GM21737 (cell line): ENCODE results near the gene ARMC9.
"Not testable (repeated sequence)": the region's sequence is repeated elsewhere in the genome, so short reads cannot be mapped to it uniquely, and the experiment has no call there.

Source experiments
- ATAC-seq: cut with Tn5 transposase; IDR thresholded peaks from one replicate; pipeline ENCODE4 v1.9.1; 2021; ENCODE audit warnings: mild to moderate bottlenecking, moderate library complexity; ENCODE audit not compliant: unreplicated experiment

ARMC9 gene

DNA sequence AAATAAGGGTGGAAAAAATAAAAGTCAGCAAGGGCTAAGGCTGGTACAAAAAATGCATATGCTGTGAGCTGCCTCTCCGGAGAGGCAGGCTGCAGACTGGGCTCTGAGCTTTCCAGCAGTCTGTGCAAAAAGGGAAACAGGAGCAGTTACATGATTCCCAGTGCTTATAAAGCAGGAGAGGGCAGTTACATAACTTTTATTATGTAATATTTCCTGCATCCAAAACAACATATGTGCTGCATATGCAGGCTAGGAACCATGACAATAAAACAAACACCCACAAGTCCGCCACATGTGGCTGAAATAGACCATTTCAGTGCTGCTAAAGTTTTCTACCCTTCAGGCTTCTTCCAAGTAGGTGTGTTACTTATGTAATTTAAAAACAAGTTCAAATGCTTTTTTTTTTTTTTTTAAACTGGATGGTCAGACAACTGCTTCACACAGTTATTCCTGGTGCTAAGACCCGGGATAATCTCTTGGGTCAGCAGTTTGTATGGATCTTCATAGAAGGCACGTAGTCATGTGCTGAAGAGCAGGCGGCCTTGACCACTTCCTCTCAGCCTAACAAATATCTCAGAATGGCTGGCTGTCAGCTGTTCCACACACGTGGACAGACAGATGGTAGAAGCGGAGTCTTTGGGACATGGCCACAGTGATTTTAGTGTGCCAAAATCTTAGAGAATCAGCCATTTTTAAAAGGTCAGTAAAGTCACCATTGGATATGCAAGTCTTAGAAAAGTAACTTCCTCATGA, 43.5 kb downstream of the ARMC9 start:
- ATAC-seq: no peak

DNA sequence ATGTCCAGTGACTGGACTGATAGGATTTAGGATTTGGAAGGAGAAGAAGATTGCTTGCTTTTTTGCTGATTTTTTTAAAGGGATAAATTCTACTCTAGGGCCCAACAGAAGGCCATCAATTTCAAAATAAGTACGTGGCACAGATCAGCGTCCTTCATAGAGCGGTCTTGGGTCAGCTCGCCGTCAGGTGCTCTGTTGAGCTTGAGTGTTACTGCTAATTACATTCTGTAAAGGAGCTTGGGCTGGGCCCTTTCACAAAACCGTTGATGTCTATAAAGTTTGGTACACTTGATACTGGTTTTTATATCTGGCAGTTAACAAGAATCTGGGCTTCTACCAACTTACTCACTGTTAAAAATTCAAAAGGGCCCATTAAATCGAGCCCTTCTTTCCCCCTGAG, 45.4 kb downstream of the ARMC9 start:
- no peak for ATAC-seq

DNA sequence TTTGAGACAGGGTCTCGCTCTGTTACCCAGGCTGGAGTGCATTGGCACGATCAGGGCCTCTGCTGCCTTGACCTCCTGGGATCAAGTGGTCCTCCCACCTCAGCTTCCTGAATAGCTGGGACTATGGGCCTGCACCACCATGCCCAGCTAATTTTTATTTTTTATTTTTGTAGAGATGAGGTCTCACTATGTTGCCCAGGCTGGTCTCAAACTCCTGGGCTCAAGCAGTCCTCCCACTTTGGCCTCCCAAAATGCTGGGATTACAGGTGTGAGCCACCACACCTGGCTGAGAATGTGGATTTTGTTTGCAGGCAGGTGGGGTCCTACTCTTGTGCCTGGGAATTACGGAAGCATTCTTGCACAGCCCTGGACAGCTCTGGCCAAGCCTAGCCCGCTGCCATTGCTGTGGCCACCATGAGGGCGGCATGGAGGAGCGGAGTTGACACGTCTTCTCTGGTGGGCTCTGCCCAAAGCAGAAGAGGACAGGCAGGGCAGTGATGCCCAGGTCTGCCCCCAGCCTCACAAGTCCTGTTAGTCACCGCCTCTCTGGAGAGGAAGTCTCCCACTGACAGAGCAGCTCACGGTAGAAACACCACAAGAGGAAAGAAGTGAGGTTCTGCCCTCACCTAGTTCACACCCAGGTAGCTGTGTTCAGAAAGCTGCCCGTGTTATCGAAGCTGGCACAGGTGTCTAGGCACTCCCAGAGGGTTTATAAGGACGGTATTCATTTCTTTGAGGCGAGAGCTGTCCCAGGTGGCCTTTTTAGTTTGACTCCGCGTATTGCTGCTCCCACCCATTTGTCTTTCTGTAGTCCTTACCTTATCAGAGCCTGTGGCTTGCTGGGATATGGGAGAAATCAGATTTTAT, 46.2 kb downstream of the ARMC9 start:
- no peak for ATAC-seq

DNA sequence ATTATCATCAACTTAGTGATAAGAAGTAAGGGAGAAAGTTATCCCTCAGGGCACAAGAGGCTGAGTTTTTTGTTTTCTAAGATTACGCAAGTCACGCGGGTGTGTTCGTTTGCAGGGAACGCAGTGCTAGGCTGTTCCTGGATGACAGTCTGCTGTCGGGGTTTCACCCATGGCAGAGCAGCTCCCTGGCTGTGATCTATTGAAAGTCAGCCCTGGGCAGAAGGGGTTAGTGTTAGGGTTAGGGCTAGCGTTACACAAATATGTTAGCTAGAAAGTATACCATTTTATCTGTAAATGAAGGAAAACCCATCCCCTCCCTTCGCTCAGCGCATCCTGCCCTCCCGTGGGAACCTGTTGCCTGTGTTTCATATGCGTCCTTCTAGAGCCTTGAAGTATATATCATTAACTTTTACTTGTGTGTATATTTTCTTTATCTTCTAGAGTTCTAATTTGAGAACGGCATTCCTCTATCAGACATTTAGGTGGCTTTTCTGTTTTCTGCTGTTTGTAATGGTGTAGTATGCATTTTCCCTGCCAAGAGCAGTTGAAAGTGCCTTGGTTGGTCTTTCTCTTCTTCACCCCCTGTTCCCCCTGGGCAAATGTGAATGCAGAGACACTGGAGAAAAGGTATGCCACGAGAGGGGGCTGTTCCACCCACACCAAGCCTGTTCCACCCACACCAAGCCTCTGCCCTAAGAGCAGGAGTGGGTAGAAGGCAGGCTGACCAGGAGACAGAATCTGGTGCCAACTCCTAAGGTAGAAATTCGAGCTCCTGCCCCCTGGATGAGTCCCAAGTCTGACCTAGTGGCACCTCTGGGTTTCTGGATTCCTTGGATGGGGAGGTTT, 47.0 kb downstream of the ARMC9 start:
- no peak for ATAC-seq

DNA sequence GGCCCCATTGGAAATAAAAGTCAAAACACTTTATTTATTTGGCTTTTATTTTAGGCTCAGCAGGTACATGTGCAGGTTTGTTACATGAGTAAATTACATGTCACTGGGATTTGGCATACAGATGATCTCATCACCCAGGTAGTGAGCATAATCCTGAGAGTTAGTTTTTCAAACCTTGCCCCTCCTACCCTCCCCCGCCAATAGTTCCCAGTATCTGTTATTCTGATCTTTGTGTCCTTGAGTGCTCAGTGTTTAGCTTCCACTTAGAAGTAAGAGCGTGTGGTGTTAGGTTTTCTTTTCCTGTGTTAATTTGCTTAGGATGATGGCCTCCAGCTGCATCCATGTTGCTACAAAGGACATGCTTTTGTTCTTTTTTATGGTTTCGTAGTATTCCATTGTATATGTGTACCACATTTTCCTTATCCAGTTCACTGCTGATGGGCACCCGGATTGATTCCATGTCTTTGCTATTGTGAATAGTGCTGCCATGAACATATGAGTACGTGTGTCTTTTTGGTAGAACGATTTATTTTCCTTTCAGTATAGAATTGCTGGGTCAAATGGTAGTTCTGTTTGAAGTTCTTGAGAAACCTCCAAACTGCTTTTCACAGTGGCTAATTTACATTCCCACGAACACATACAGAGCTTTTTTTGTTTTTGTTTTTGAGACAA, 47.9 kb downstream of the ARMC9 start:
- ATAC-seq: no peak

DNA sequence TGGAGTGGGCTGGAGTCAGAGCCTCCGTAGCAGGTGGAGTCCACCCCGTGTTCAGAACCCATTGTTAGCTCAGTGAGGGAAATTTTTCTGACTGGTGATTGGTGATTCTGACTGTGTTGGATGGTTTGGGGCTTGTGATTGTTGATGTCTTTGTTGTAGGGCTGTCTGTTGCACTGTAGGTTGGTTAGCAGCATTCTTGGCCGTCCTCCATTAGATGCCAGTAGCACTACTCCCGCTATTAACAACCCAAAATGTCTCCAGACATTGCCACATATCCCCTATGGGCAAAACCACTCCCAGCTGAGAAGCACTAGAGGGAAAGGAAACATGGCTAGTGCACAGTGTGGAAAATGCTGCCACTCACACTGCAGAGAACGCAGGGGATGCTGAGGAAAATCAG, 51.7 kb downstream of the ARMC9 start:
- ATAC-seq: no peak

DNA sequence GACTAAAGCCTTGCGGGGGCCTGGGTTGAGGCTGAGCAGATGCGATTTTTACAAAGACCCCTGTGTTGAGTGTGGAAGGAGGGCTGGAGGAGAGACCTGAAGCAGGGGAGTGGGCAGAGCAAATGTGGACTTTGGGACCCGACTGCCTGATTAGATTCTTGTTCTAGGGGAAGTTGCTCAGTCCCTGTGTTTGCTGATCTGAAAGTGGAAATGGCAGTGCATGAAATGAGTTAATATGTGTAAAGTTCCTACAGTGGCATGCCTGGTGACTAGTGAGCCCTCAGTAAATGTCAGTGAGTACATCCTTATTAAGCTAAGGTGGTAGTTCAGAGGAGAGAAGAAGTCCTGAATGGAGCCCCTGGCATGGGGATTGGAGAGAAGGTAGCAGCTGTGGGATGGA, 52.3 kb downstream of the ARMC9 start:
- no peak for ATAC-seq

DNA sequence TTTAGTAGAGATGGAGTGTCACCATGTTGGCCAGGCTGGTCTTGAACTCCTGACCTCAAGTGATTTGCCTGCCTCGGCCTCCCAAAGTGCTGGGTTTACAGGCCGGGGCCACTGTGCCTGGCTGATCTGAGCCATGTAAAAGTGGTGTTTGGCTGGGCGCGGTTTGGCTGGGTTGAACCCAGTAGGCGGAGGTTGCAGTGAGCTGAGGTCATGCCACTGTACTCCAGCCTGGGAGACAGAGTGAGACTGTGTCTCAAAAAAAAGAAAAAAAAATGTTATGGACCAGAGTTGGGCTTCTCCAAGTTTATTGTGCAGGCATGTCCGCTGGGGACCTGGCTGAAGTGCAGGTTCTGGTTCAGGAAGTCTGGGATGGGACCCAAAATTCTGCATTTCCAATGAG, 54.9 kb downstream of the ARMC9 start:
- not testable (repeated sequence) for ATAC-seq

DNA sequence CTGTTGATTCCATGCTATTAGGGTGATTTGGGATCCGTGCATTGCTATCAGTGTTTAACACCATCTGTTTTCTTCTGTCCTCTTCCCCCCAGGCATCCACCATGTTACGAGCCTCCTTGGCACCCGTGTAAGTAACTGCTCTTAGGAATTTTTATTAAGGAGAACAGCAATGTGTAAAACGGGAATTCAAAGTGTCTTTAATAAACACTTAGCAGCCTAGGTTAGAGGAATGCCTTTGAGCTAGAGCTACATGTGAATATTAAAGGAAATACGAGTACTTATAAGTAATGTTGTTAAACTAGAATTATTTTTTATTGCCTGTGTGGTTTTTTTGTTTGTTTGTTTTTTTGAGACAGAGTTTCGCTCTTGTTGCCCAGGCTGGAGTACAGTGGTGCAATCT, 58.1 kb downstream of the ARMC9 start:
- no peak for ATAC-seq

DNA sequence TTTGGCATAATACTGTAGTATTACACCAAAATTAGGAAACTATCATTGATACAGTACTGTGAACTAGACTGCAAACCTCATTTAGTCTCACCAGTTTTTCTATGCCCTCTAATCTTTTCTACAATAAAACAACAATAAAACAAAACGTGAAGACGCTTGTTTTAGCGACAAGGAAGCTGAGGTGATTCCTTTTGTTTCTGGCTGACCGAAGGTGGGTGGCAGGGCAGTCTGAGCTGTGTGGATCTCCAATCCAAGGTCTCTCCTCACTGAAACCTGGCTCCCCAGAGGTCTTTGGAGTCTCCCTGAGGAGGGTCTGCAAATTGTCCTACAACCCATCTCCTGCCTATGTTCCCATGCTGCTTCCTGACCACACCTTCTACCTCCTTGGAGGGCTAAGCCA, 59.3 kb downstream of the ARMC9 start:
- no peak for ATAC-seq

DNA sequence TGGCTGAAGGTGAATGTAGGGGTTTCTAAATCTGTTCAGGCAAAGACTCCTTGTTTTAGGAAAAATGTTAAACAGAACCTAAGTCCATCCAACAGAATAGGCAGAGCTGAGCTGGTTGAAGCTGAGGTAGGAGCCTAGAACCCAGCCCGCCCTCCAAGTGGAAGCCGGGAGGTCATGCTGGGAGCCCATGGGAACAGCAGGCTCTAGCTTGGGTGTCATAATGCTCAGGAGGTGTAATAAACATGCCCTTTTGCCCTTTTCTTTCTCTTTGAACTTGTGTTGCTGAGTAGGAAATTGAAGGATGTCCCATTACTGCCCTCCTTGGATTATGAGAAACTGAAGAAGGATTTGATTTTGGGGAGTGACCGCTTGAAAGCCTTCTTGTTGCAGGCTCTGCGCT, 60.3 kb downstream of the ARMC9 start:
- no peak for ATAC-seq

DNA sequence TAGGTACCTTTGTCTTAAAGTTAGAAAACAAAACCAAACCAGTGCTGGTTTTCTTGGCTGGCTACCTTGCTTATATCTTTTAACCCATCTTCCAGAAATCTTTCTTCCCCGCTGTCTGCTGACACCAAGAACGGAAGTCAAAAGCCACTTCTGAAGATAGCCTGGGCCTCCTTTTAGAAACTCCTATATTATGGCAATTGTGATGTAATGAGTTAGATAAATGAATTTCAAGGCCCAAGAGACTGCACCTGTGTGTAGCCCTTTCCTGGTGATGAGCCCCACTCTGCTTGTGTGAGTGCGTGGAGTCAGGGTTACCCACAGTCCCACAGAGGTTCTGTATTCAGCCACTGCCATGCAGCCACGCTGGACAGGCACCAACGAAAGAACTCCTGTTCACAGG, 60.7 kb downstream of the ARMC9 start:
- ATAC-seq: no peak

DNA sequence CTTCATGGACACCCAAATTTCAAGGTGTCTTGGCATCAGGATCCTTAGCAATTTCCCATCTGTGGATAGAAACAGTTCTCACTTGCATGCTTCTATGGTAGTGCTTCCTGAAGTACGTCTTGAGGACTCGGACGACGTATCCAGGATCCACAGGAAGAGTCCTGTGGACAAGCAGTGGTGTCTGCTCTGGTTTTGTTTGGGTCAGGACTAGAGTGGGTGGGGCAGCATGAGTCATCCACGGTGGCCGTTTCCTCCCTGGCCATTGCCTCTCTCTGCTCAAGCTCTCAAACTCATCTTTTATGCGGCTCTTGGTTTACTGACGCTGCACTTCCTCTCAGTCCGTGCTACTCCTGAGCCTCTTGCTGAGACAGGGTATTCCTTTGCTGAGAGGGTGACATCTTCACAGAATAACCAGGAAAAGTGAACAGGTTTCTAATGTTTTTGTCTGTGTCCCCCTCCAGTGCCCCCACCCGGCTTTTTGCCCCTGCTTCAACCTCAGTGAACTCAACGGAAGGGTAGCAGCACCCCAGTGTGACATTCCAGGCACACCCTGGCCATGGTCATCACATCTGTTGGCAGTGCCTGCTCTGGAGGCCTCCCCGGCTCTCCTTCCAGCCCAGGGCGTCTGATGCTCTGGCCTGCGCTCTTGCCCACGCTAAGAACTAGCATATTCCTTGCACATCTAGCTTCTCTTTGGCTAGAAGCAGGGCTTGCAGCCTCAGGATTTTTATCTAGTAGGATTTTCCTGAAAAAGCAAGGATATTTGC, 62.2 kb downstream of the ARMC9 start:
- no peak for ATAC-seq

DNA sequence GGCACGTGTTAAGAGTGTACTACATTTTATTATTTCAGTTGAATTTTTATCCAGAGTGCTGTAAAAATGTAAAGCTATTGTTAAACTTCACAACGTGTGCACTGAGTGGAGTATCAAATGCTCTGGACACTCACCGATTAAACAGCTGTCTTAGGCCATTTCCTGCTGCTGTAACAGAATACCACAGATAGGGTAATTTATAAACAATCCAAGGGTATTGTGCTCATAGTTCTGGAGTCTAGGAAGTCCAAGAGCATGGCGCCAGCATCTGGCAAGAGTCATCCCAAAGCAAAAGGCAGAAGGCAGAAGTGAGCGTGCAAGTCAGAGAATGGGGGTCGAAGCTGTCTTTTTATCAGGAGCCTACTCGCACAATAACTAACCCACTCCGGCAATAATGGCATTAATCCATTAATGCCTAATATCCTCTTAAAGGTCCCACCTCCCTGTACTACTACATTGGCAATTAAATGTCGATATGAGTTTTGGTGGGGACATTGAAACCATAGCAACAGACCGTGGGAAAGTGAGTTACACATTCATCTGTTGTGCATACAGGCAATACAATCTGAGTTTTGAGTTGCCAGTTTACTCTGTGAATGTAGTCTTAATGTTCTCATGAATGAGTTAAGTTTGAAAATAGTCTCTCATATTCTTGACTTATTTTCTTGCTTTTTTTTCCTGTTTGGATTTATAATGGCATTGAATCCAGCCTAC, 64.8 kb downstream of the ARMC9 start:
- ATAC-seq: no peak

DNA sequence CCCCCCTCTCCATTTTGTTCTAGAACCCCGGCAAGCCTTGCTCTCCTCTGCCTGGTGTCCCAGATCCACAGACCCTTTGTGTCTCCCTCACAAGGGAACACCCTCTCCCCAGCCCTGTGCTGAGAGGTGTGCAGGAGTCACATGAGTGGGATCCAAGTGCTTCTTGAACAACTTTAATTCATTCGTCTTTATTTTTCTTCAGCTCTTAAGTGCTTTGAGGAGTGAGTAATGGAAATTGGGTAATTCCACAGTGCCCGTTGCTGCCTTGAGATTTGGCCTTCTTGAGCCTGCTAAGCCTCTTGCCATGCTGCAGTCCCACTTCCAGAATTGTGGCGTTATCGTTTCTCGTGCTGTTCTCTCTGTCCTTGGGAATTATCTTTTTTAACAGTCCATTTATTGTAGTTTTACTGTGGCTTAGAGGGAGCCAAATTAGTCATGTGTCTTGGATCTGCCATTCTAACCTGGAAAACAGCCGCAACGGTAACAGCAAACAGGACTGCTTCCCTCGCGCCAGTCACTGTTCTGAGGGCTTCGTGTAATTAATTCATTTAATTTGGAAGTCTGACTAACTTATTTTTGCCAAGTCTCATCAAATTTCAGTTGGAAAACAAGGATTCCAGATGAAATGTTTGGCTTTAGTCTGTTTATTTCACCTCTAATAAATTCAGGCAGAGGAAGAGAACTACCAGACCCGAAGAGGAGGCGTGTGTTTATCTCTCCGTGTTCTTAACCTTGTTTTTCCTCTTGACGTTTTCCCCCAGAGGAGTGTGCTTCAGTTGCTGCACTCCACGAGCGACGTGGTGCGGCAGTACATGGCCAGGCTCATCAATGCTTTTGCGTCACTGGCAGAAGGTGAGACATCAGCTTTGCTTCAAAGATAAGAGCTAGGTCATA, 72.0 kb downstream of the ARMC9 start:
- ATAC-seq: no peak

DNA sequence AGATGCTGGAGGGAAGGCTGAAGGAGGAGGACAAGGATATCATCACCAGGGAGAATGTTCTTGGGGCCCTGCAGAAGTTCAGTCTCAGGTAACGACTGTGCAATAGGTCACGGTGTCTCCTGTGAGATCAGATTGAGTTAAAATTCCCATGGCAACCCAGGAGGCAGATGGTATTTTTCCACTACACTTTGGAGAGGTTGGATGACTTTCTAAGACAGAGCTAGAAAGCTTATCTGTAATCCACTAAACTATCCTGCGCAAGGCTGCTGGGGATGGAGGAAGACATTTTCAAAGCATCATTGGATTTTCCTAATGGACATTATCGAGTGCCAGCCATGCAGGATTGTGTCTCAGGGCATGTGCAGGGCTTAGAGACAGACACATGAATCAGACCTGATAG, 74.6 kb downstream of the ARMC9 start:
- no peak for ATAC-seq

DNA sequence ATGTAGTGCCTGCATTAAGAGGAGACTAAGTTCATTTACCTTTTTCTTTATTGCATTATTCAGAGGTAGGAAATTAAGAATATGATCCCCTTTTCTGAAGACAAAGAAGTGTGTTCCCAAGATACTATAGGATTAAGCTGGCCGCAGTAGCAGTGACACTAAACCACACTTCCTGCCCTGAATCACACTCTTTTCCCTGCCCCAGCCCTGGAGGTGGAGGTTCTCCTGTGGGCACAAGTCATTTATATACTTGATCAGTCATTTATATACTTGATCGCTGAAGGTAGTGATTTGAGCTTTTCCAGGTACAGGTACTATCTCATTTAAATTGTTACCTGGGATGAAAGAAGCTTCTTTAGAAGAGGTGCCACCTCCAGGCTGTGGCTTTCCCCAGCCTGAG, 78.6 kb downstream of the ARMC9 start:
- ATAC-seq: no peak

DNA sequence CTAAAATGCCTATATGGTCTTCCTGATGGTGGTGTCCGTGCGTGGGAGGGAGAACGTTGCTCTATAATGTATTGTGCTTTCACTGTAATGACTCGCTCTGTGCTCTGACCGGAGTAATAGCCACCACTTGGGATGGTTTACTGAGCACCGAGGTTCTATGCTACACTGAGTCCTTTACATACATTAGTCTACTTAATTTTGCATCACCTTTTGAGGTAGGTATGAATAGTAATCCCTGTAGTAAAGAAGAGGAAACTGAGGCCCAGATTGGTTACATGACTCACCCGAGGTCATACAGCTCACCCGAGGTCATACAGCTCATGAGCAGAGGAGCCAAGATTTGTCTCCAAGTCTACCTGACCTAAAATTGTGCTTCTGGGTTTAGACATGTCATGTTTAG, 79.5 kb downstream of the ARMC9 start:
- no peak for ATAC-seq

DNA sequence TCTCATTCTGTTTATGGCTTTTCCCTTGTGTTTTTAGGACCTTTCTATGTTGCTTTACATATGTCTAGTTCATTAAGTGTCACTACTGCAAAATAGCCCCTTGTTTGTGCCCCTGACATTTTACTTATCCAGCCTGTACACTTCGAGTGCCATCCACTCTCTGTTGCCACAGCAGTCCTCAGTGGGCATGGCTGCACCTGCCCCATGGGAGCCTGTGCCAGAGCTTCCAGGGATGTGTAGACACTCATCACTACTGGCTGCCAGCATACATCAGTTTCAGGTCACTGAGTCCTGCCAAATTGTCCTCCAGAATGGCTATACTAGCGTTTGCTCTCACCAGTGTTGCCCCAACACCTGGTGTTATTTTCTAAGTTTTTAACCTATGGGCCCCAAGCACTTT, 80.4 kb downstream of the ARMC9 start:
- no peak for ATAC-seq
